CD4-positive, CD25-positive, alpha-beta regulatory T cell (primary cell): Measurements from ENCODE around the gene ATP5MK. TPM values are rescaled to one million over a fixed set of nuclear protein-coding genes. Genes with fewer than 3 reads are reported as not detected.

Experiments
- ATAC-seq, 2 donors: fragments of 150-1000 bp; cut with Tn5 transposase; one replicate each; pipeline ENCODE4 v1.10.0; 2021; ENCODE audit warnings: low read depth in 2 of 2, moderate number of reproducible peaks in 2 of 2, moderate library complexity in 1 of 2
- DNase-seq, 3 donors: peaks; one replicate each; pipeline versions ENCODE4 v3.0.0 to v3.0.0-alpha.2; 2012 to 2022; ENCODE audit warnings: mixed read lengths in 1 of 3
- H3K27ac ChIP-seq: one replicate; pipeline ENCODE4 v1.7.0; 2013; ENCODE audit warnings: mild to moderate bottlenecking, low read length; ENCODE audit not compliant: insufficient read depth, poor library complexity, severe bottlenecking
- H3K27me3 ChIP-seq: one replicate; pipeline ENCODE4 v1.7.0; 2013; ENCODE audit warnings: low read length; ENCODE audit not compliant: control insufficient read depth, insufficient read depth
- H3K36me3 ChIP-seq: one replicate; pipeline ENCODE4 v1.7.0; 2013; ENCODE audit warnings: mild to moderate bottlenecking, low read length, moderate library complexity; ENCODE audit not compliant: control insufficient read depth, insufficient read depth
- H3K4me1 ChIP-seq: 2 replicates; pipeline ENCODE4 v1.7.0; 2013; ENCODE audit warnings: mild to moderate bottlenecking, low read length; ENCODE audit not compliant: insufficient read depth, control insufficient read depth, poor library complexity, severe bottlenecking
- H3K4me3 ChIP-seq: one replicate; pipeline ENCODE4 v1.7.0; 2013; ENCODE audit warnings: low read depth, mild to moderate bottlenecking, low read length, moderate library complexity
- H3K9me3 ChIP-seq, 2 experiments: 1 replicate in 1 of 2; 2 replicates in 1 of 2; pipeline ENCODE4 v1.7.0; 2013; ENCODE audit warnings: low read length in 2 of 2, mild to moderate bottlenecking in 1 of 2, moderate library complexity in 1 of 2; ENCODE audit not compliant: control insufficient read depth in 2 of 2
- H3K27ac Mint-ChIP-seq, 3 donors: one replicate each; pipeline ENCODE4 v1.8.0; 2020 to 2022; ENCODE audit warnings: mild to moderate bottlenecking in 3 of 3, mixed read lengths in 3 of 3, moderate library complexity in 2 of 3
- H3K27me3 Mint-ChIP-seq: one replicate; pipeline ENCODE4 v1.8.0; 2022; ENCODE audit warnings: mild to moderate bottlenecking, mixed read lengths
- H3K36me3 Mint-ChIP-seq: one replicate; pipeline ENCODE4 v1.8.0; 2020; ENCODE audit warnings: mixed read lengths
- H3K4me1 Mint-ChIP-seq, 4 donors: one replicate each; pipeline ENCODE4 v1.8.0; 2020 to 2022; ENCODE audit warnings: mixed read lengths in 4 of 4, mild to moderate bottlenecking in 1 of 4
- H3K4me3 Mint-ChIP-seq, 4 donors: one replicate each; pipeline ENCODE4 v1.8.0; 2020 to 2022; ENCODE audit warnings: mild to moderate bottlenecking in 4 of 4, mixed read lengths in 4 of 4, moderate library complexity in 3 of 4
- H3K9me3 Mint-ChIP-seq, 7 donors: one replicate each; pipeline ENCODE4 v1.8.0; 2020 to 2022; ENCODE audit warnings: mixed read lengths in 7 of 7, mild to moderate bottlenecking in 3 of 7, moderate library complexity in 2 of 7
- polyA plus RNA-seq, 4 donors: library from polyadenylated mRNA; unstranded; fragments of 300-500 nt; fragmentation: Illumina TruSeq; gene quantifications; one replicate each; pipeline ENCODE4 v1.2.3, GENCODE V29; 2021
- total RNA-seq: library from RNA; stranded (reverse); gene quantifications from one replicate; pipeline ENCODE4 v1.2.3, GENCODE V29; 2022

ATP5MK gene
- total and polyA plus RNA-seq, 5 donors from 2014 or later, result 152 to 608 (median 509) TPM

- Mint-ChIP-seq H3K36me3 (peaks cover 15% of the 10 kb centered on the region), H3K9me3 (no peaks in the 10 kb centered on the region), H3K4me1 (peaks cover 23 to 62% (median 53%) of the 10 kb centered on the region in 4 donors), H3K27ac (peak overlapping the region; percentile 74 to 98 (median 94)), H3K4me3 (peak overlapping the region; percentile 94 to 99 (median 98)), H3K27me3 (no peaks in the 10 kb centered on the region)
- H3K4me3 ChIP-seq, result peak overlapping the region; percentile 93
- peaks cover 36% of the 10 kb centered on the region for H3K36me3 ChIP-seq
- no peaks in the 10 kb centered on the region for H3K27me3 ChIP-seq
- no peak for ATAC-seq
- peaks cover 34% of the 10 kb centered on the region for H3K4me1 ChIP-seq
- H3K27ac ChIP-seq, result peak overlapping the region; percentile 78
- H3K9me3 ChIP-seq, result no peaks in the 10 kb centered on the region
- peak in 1 of 3 donors; percentile 15 for DNase-seq
These were observed 565 bp downstream of the ATP5MK start for GRCh38 chr10:103395754-103396066.

- peaks cover 34% of the 10 kb centered on the region for H3K4me1 ChIP-seq
- H3K27me3 ChIP-seq, result no peaks in the 10 kb centered on the region
- Mint-ChIP-seq H3K36me3 (peaks cover 7% of the 10 kb centered on the region), H3K27ac (no peak overlapping the region), H3K27me3 (no peaks in the 10 kb centered on the region), H3K9me3 (no peaks in the 10 kb centered on the region), H3K4me1 (peaks cover 23 to 58% (median 51%) of the 10 kb centered on the region in 4 donors), H3K4me3 (peak overlapping the region; percentile 49 to 97 (median 80))
- H3K36me3 ChIP-seq, result peaks cover 36% of the 10 kb centered on the region
- no peak for ATAC-seq
- peak overlapping the region; percentile 4 for H3K4me3 ChIP-seq
- H3K9me3 ChIP-seq, result no peaks in the 10 kb centered on the region
- no peak overlapping the region for H3K27ac ChIP-seq
- DNase-seq, result no peak
These were observed 2.1 kb downstream of the ATP5MK start for GRCh38 chr10:103394180-103394579.

GRCh38 chr10:103382769-103383168, 13.5 kb downstream of the ATP5MK start:
- Mint-ChIP-seq H3K36me3 (peaks cover 29% of the 10 kb centered on the region), H3K9me3 (no peaks in the 10 kb centered on the region), H3K27me3 (no peaks in the 10 kb centered on the region), H3K27ac (no peak overlapping the region), H3K4me1 (no peaks in the 10 kb centered on the region), H3K4me3 (no peak overlapping the region)
- Histone ChIP-seq H3K27me3 (no peaks in the 10 kb centered on the region), H3K36me3 (peaks cover 47% of the 10 kb centered on the region), H3K4me1 (no peaks in the 10 kb centered on the region), H3K9me3 (no peaks in the 10 kb centered on the region), H3K27ac (no peak overlapping the region), H3K4me3 (no peak overlapping the region)
- ATAC-seq (no peak), DNase-seq (no peak)

GRCh38 chr10:103374263-103374662, 22.0 kb downstream of the ATP5MK start:
- H3K27ac ChIP-seq, result no peak overlapping the region
- H3K36me3 ChIP-seq, result peaks cover 50% of the 10 kb centered on the region
- peak in 1 of 3 donors; percentile 24 for DNase-seq
- H3K4me3 ChIP-seq, result no peak overlapping the region
- Mint-ChIP-seq H3K4me3 (no peak overlapping the region), H3K36me3 (peaks cover 33% of the 10 kb centered on the region), H3K9me3 (no peaks in the 10 kb centered on the region), H3K4me1 (peaks cover 14 to 35% (median 24%) of the 10 kb centered on the region in 4 donors), H3K27me3 (no peaks in the 10 kb centered on the region), H3K27ac (peak overlapping the region in 1 of 3 donors; percentile 26)
- peaks cover 17% of the 10 kb centered on the region for H3K4me1 ChIP-seq
- ATAC-seq, result no peak
- H3K27me3 ChIP-seq, result no peaks in the 10 kb centered on the region
- no peaks in the 10 kb centered on the region for H3K9me3 ChIP-seq

GRCh38 chr10:103373544-103373943, 22.7 kb downstream of the ATP5MK start:
- Histone ChIP-seq H3K27me3 (no peaks in the 10 kb centered on the region), H3K4me1 (peaks cover 23% of the 10 kb centered on the region), H3K9me3 (no peaks in the 10 kb centered on the region), H3K4me3 (no peak overlapping the region), H3K27ac (no peak overlapping the region), H3K36me3 (peaks cover 43% of the 10 kb centered on the region)
- Mint-ChIP-seq H3K27ac (peak overlapping the region in 1 of 3 donors; percentile 88), H3K4me1 (peaks cover 16 to 40% (median 26%) of the 10 kb centered on the region in 4 donors), H3K36me3 (peaks cover 31% of the 10 kb centered on the region), H3K9me3 (no peaks in the 10 kb centered on the region), H3K4me3 (peak overlapping the region in 2 of 4 donors; percentile 40 to 66), H3K27me3 (no peaks in the 10 kb centered on the region)
- DNase-seq (peak in 1 of 3 donors; percentile 15), ATAC-seq (no peak)

- Histone ChIP-seq H3K27ac (peak within 1 kb of the TSS; percentile 87), H3K36me3 (peaks cover 1% of the 10 kb centered on the region), H3K4me1 (peaks cover 27% of the 10 kb centered on the region), H3K4me3 (peak within 1 kb of the TSS; percentile 99), H3K9me3 (no peaks in the 10 kb centered on the region), H3K27me3 (no peaks in the 10 kb centered on the region)
- peaks cover 6 to 33% (median 22%) of the 10 kb centered on the region in 4 donors for H3K4me1 Mint-ChIP-seq
- H3K36me3 Mint-ChIP-seq, result peaks cover 3% of the 10 kb centered on the region
- peaks cover 0 to 2% (median 0%) of the 10 kb centered on the region in 7 donors for H3K9me3 Mint-ChIP-seq
- no peaks in the 10 kb centered on the region for H3K27me3 Mint-ChIP-seq
- H3K27ac Mint-ChIP-seq, result peak within 1 kb of the TSS; percentile 91 to 95 (median 92)
- ATAC-seq, result peak; percentile 65 to 73
- H3K4me3 Mint-ChIP-seq, result peak within 1 kb of the TSS; percentile 97 to 100 (median 98)
- DNase-seq, result peak; percentile 85 to 97 (median 93)
These were observed 28.3 kb downstream of the ATP5MK start, which contains the start of gene TAF5 for GRCh38 chr10:103367782-103368518. TAF5 (plus strand) TSS chr10:103367976; CDS start chr10:103367990, 14 bp downstream.

GRCh38 chr10:103367379-103367781, 28.9 kb downstream of the ATP5MK start:
- Histone ChIP-seq H3K9me3 (no peaks in the 10 kb centered on the region), H3K36me3 (no peaks in the 10 kb centered on the region), H3K27me3 (no peaks in the 10 kb centered on the region), H3K4me3 (peak overlapping the region; percentile 99), H3K27ac (peak overlapping the region; percentile 87), H3K4me1 (peaks cover 27% of the 10 kb centered on the region)
- Mint-ChIP-seq H3K4me3 (peak overlapping the region; percentile 97 to 100 (median 98)), H3K36me3 (peaks cover 3% of the 10 kb centered on the region), H3K27ac (peak overlapping the region; percentile 91 to 95 (median 92)), H3K9me3 (peaks cover 0 to 2% (median 0%) of the 10 kb centered on the region in 7 donors), H3K4me1 (peaks cover 6 to 33% (median 22%) of the 10 kb centered on the region in 4 donors), H3K27me3 (no peaks in the 10 kb centered on the region)
- no peak for ATAC-seq
- DNase-seq, result peak in 1 of 3 donors; percentile 5
